Stimulated activated naive CD8-positive, alpha-beta T cell treated with anti-CD3 and anti-CD28 coated beads, Interleukin-15, amount 100 ng/mL, for 72 hours (primary cell): ENCODE measurements around the gene RPP40.

Source experiments
- ATAC-seq: fragments of 150-1000 bp; cut with Tn5 transposase; 2 replicates; pipeline ENCODE4 v1.10.0; 2021; ENCODE audit warnings: mild to moderate bottlenecking, moderate library complexity
- DNase-seq, 2 donors: peaks; one replicate each; pipeline ENCODE4 v3.0.0; 2021 to 2022
- H3K27ac Mint-ChIP-seq, 2 donors: one replicate each; pipeline ENCODE4 v1.8.0; 2022; ENCODE audit warnings: mild to moderate bottlenecking in 2 of 2, mixed read lengths in 2 of 2, moderate library complexity in 2 of 2
- H3K27me3 Mint-ChIP-seq: one replicate; pipeline ENCODE4 v1.8.0; 2022; ENCODE audit warnings: mixed read lengths
- H3K4me1 Mint-ChIP-seq: one replicate; pipeline ENCODE4 v1.8.0; 2022; ENCODE audit warnings: mild to moderate bottlenecking, mixed read lengths
- H3K4me3 Mint-ChIP-seq, 2 donors: one replicate each; pipeline ENCODE4 v1.8.0; 2022; ENCODE audit warnings: mild to moderate bottlenecking in 2 of 2, mixed read lengths in 2 of 2, moderate library complexity in 1 of 2
- H3K9me3 Mint-ChIP-seq, 2 donors: one replicate each; pipeline ENCODE4 v1.8.0; 2022; ENCODE audit warnings: mixed read lengths in 2 of 2

Gene RPP40

GRCh38 chr6:4965562-4966389, 38.1 kb downstream of the RPP40 start:
- H3K27ac Mint-ChIP-seq = peak overlapping the region in 1 of 2 donors; percentile 23
- no peak for ATAC-seq
- H3K27me3 Mint-ChIP-seq = no peaks in the 10 kb centered on the region

GRCh38 chr6:4964675-4965561, 38.9 kb downstream of the RPP40 start:
- no peaks in the 10 kb centered on the region for H3K27me3 Mint-ChIP-seq
- DNase-seq (no peak), ATAC-seq (no peak)
- H3K4me3 Mint-ChIP-seq = no peak overlapping the region
- no peaks in the 10 kb centered on the region for H3K4me1 Mint-ChIP-seq
- no peak overlapping the region for H3K27ac Mint-ChIP-seq
- H3K9me3 Mint-ChIP-seq = no peaks in the 10 kb centered on the region

More at GRCh38 chr6:4965562-4966389, 38.1 kb downstream of the RPP40 start:
- H3K9me3 Mint-ChIP-seq = no peaks in the 10 kb centered on the region
- no peaks in the 10 kb centered on the region for H3K4me1 Mint-ChIP-seq
- H3K4me3 Mint-ChIP-seq = no peak overlapping the region
- DNase-seq = no peak

DNA sequence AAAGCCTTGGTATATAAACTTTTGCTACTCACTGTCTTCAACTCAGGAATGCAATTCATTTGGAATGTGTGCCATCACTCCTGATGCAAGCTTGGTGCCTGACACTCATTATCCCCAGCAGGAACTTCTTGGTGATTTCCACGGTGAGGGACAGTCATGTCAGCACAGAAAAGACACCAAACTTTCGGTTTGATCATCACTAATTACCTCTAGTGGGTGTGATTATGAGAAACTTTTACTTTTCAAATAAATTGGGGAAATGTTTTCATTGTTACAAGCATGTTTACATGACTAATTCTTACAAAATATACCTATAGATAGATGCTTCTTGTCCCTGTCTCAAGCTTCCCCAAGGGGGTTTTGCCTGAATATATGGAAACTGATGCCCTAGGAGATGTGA, 40.9 kb downstream of the RPP40 start:
- Mint-ChIP-seq H3K9me3 (no peaks in the 10 kb centered on the region), H3K27ac (no peak overlapping the region), H3K4me1 (no peaks in the 10 kb centered on the region), H3K27me3 (peaks cover 1% of the 10 kb centered on the region), H3K4me3 (no peak overlapping the region)
- ATAC-seq = no peak
- DNase-seq = no peak

DNA sequence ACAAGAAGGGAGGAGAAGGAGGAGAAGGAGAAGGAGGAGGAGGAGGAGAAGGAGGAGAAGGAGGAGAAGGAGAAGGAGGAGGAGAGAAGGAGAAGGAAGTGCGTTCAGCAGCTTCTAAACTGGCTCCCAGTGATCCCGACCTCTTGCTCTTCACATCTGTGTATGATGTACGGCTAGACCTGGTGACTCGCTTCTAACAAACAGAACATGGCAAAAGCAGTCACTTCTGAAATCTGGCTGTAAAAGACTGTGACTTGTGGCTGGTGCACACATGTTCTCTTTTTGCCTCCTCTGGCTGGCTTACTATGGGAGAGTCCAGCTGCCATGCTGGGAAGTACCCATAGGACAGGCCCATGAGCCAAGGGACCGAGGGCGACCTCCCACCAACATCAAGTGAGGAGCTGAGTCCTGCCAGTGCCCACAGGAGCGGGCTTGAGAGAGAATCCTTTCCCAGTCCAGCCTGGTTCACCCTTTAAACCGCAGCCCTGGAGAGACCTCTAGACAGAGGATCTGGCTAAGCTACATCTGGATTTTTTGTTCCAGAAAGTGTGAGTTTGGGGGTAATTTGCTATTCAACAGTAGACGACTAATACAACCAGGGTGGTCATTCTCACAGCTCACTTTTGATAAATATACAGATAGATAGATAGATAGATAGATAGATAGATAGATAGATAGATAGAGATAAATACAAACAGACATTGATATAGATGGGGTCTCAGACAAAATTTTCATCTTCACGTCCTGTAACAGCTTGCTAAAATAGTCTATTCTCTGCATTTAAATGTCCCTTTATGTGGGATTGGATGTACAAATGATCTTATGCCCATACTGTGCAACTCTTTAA, 42.3 kb downstream of the RPP40 start:
- peak overlapping the region in 1 of 2 donors; percentile 13 for H3K27ac Mint-ChIP-seq
- no peak for DNase-seq
- H3K27me3 Mint-ChIP-seq = peaks cover 7% of the 10 kb centered on the region
- H3K4me1 Mint-ChIP-seq = no peaks in the 10 kb centered on the region
- no peak overlapping the region for H3K4me3 Mint-ChIP-seq
- no peaks in the 10 kb centered on the region for H3K9me3 Mint-ChIP-seq
- no peak for ATAC-seq

- Mint-ChIP-seq H3K9me3 (no peaks in the 10 kb centered on the region), H3K27me3 (peaks cover 7% of the 10 kb centered on the region), H3K4me1 (no peaks in the 10 kb centered on the region), H3K4me3 (no peak overlapping the region), H3K27ac (no peak overlapping the region)
- ATAC-seq (no peak), DNase-seq (no peak)
Observed at GRCh38 chr6:4958624-4959023, 45.2 kb downstream of the RPP40 start.

- H3K9me3 Mint-ChIP-seq = no peaks in the 10 kb centered on the region
- no peak overlapping the region for H3K4me3 Mint-ChIP-seq
- peak; percentile 31 for ATAC-seq
- peaks cover 7% of the 10 kb centered on the region for H3K27me3 Mint-ChIP-seq
- peak overlapping the region in 1 of 2 donors; percentile 12 for H3K27ac Mint-ChIP-seq
- no peak for DNase-seq
- no peaks in the 10 kb centered on the region for H3K4me1 Mint-ChIP-seq
Observed at GRCh38 chr6:4957521-4958231, 46.2 kb downstream of the RPP40 start.

- Mint-ChIP-seq H3K4me3 (no peak overlapping the region), H3K4me1 (no peaks in the 10 kb centered on the region), H3K27ac (peak overlapping the region in 1 of 2 donors; percentile 9), H3K9me3 (no peaks in the 10 kb centered on the region), H3K27me3 (peaks cover 7% of the 10 kb centered on the region)
- DNase-seq (no peak), ATAC-seq (no peak)
Observed at GRCh38 chr6:4956625-4957024, 47.2 kb downstream of the RPP40 start.

DNA sequence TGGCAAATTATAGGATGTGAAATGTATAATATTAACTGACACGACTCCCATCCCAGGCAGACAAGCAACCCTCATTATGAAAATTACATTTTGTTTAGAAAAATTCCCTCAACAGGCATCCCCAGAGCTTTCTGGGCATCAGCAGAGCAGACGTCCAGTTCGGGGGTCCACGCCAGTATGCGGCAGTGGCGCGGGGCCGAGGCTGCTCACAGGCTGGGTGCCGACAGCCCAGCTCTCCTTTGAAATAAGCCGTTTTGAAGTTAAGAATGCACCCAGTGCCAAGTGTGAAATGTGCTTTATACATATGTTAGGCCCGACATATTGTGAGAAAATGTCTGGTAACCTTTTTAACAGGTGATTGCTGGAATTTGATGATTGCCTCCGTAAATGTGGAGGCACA, 50.4 kb downstream of the RPP40 start:
- ATAC-seq = no peak
- peak overlapping the region in 1 of 2 donors; percentile 80 for H3K27ac Mint-ChIP-seq
- no peak overlapping the region for H3K4me3 Mint-ChIP-seq
- H3K27me3 Mint-ChIP-seq = peaks cover 7% of the 10 kb centered on the region
- no peak for DNase-seq
- no peaks in the 10 kb centered on the region for H3K9me3 Mint-ChIP-seq
- H3K4me1 Mint-ChIP-seq = no peaks in the 10 kb centered on the region

- Mint-ChIP-seq H3K4me3 (no peak overlapping the region), H3K9me3 (no peaks in the 10 kb centered on the region), H3K27me3 (no peaks in the 10 kb centered on the region), H3K4me1 (no peaks in the 10 kb centered on the region), H3K27ac (no peak overlapping the region)
- ATAC-seq (no peak), DNase-seq (no peak)
Observed at GRCh38 chr6:4950836-4951533, 52.9 kb downstream of the RPP40 start.

DNA sequence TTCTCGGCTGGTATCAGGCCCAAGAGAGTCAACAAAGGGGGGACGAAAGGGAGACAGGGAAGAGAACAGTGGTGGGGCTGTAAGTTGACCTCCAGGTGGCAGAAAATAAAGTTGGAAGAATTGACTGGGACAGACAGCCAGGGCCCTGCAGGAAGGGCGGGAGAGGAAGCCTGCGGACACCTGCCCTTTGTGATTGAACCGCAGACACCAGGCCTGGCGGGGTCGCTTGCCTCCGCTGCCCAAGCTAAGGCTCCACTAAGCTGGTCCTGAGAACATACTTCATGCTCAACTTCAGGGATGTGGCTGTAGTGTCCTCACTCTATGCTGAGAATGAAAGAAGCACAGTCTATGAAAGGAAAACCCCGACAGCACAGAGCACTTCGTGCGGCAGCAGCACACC, 53.8 kb downstream of the RPP40 start:
- Mint-ChIP-seq H3K27me3 (no peaks in the 10 kb centered on the region), H3K4me3 (no peak overlapping the region), H3K27ac (no peak overlapping the region), H3K9me3 (no peaks in the 10 kb centered on the region), H3K4me1 (no peaks in the 10 kb centered on the region)
- ATAC-seq (no peak), DNase-seq (no peak)

GRCh38 chr6:4948781-4949450, 54.9 kb downstream of the RPP40 start:
- Mint-ChIP-seq H3K27me3 (no peaks in the 10 kb centered on the region), H3K27ac (peak overlapping the region in 1 of 2 donors; percentile 48), H3K9me3 (no peaks in the 10 kb centered on the region), H3K4me3 (no peak overlapping the region), H3K4me1 (peaks cover 3% of the 10 kb centered on the region)
- DNase-seq (no peak), ATAC-seq (no peak)

DNA sequence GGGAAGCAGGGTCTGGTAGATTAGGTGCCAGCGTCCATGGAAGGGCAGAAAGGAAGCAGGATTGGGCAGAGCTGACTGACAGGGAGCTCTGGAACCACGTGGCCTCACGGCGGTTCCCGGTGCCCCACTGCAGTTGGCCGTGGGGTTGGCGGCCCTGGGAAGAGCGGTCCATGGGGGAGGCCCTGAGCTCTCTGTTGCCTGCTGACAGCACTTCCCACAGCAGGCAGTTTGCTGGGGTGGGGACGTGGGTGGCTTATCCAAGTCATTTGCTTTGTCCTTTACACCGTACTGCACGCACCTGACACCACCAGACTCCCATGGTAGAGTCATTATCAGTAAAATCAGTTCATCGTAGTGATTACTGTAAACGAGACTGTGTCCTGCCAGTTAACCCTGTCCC, 56.1 kb downstream of the RPP40 start:
- H3K9me3 Mint-ChIP-seq = no peaks in the 10 kb centered on the region
- ATAC-seq = no peak
- peaks cover 15% of the 10 kb centered on the region for H3K4me1 Mint-ChIP-seq
- no peaks in the 10 kb centered on the region for H3K27me3 Mint-ChIP-seq
- H3K27ac Mint-ChIP-seq = peak overlapping the region in 1 of 2 donors; percentile 22
- H3K4me3 Mint-ChIP-seq = no peak overlapping the region
- no peak for DNase-seq

- ATAC-seq (no peak), DNase-seq (no peak)
- H3K27ac Mint-ChIP-seq = peak overlapping the region in 1 of 2 donors; percentile 63
- H3K9me3 Mint-ChIP-seq = no peaks in the 10 kb centered on the region
- H3K4me1 Mint-ChIP-seq = peaks cover 27% of the 10 kb centered on the region
- no peak overlapping the region for H3K4me3 Mint-ChIP-seq
- H3K27me3 Mint-ChIP-seq = no peaks in the 10 kb centered on the region
Observed at GRCh38 chr6:4946521-4946920, 57.3 kb downstream of the RPP40 start.
